ENCODE results near the gene THY1. TPM values are rescaled to one million over a fixed set of nuclear protein-coding genes. Genes with fewer than 3 reads are reported as not detected.

The THY1 gene
- total and polyA plus RNA-seq, 2 of the 8 experiments (the other 6 are each of a cell fraction or from before 2014, with no cell fraction given): 286 to 2,479 TPM

DNA sequence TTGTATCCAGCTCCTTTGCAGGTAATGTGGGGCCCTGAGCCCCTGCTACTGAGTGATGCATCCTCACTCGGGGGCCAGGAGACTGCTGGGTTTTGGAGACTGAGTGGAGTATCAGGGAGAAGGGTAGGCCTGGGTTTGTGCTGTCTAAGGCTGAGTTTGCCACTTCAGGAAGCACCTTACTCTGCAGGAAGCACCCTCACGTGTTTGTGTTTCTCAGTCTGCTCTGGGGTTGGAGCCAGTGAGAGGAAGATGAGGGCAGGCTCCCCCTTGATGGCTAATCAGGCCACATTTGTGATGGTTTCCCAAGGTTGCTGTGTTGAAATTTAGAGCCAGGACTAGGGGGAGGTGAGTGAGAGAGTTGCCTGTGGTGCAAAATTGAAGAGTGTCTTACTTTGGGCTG, 13.7 kb upstream of the THY1 start:
- no peak overlapping the region for H3K56ac ChIP-seq (replicated peaks; ENCODE audit: insufficient read length, low read depth, low read length)
- no peak overlapping the region for H2BK120ac ChIP-seq (replicated peaks; ENCODE audit: low read depth, low read length)
- no peak overlapping the region for H3K9ac ChIP-seq (replicated peaks in 1 of 4; ENCODE audit: extremely low read depth in 1 of 4, low read depth in 3 of 4, low read length in 3 of 4)
- H3K79me2 ChIP-seq (ENCODE audit: control insufficient read depth in 1 of 2, insufficient read depth in 2 of 2, low read length in 2 of 2): no peaks in the 10 kb centered on the region
- H2AK5ac ChIP-seq (ENCODE audit: low read depth, low read length): no peak overlapping the region; the same call in 1 of the 2 replicates
- no peaks in the 10 kb centered on the region for H4K20me1 ChIP-seq (replicated peaks in 1 of 2; ENCODE audit: control insufficient read depth in 1 of 2, insufficient read depth in 2 of 2, low read length in 2 of 2)
- no peak overlapping the region for H3K14ac ChIP-seq (ENCODE audit: insufficient read length)
- TF ChIP-seq SP4 (IDR thresholded peaks at IDR 0.05; ENCODE audit: low read length) (no peak), MAFK (IDR thresholded peaks at IDR 0.05; ENCODE audit: low read depth, low read length) (no peak), GABPA (IDR thresholded peaks at IDR 0.05; ENCODE audit: borderline replicate concordance, insufficient read depth, low read length) (no peak)
- no peaks in the 10 kb centered on the region for H3K36me3 ChIP-seq (ENCODE audit: control insufficient read depth in 2 of 4, insufficient read depth in 4 of 4, low read length in 3 of 4)
- H2BK5ac ChIP-seq (ENCODE audit: low read depth, low read length): no peak overlapping the region
- H3K23me2 ChIP-seq (ENCODE audit: low read depth, low read length): no peaks in the 10 kb centered on the region
- H2BK15ac ChIP-seq (ENCODE audit: low read length): no peak overlapping the region
- FAIRE-seq (no peak), DNase-seq (ENCODE audit: low read depth in 1 of 2, low spot score in 2 of 2) (no peak)
- H2AFZ ChIP-seq (ENCODE audit: low read length): no peak overlapping the region
- H3K9me3 ChIP-seq (ENCODE audit: insufficient read depth in 2 of 2, low read depth in 1 of 2, low read length in 1 of 2): no peaks in the 10 kb centered on the region
- no peak overlapping the region for H3K4me2 ChIP-seq (ENCODE audit: insufficient read depth in 1 of 2, low read depth in 2 of 2, low read length in 2 of 2)
- 74% methylated on average over 2 of the region's 2 CpGs; no CpG with 5 or more reads in 1 of the 2 experiments for WGBS, 2 experiments (ENCODE audit: extremely low coverage in 1 of 2, insufficient coverage in 1 of 2, insufficient read length in 1 of 2, insufficient replicate concordance in 2 of 2, low coverage in 1 of 2, low lambda C conversion rate in 2 of 2, missing lambda C conversion rate in 1 of 2)
- no peak overlapping the region for H4K8ac ChIP-seq (ENCODE audit: extremely low read depth, insufficient read depth, low read length)
- H3K27ac ChIP-seq (ENCODE audit: low read depth, low read length): no peak overlapping the region
- ChIA-PET CTCF (ENCODE audit: partially characterized antibody) (no interaction called here), POLR2A (ENCODE audit: partially characterized antibody) (no interaction called here)
- H3K27me3 ChIP-seq (replicated peaks in 1 of 4; ENCODE audit: control insufficient read depth in 3 of 4, extremely low read depth in 1 of 4, insufficient read depth in 3 of 4, low read length in 3 of 4): no peaks in the 10 kb centered on the region
- H3K4me1 ChIP-seq (replicated peaks in 1 of 4; ENCODE audit: control insufficient read depth in 3 of 4, insufficient read depth in 4 of 4, low read length in 3 of 4): peaks cover 6 to 13% (median 9%) of the 10 kb centered on the region in 4 experiments
- H3K4me3 ChIP-seq (ENCODE audit: extremely low read depth in 1 of 4, insufficient read depth in 2 of 4, low read depth in 3 of 4, low read length in 4 of 4): no peak overlapping the region
- H2BK12ac ChIP-seq (ENCODE audit: low read depth, low read length): no peak overlapping the region
- no peaks in the 10 kb centered on the region for H3K79me1 ChIP-seq (ENCODE audit: low read depth, low read length)
- no peak overlapping the region for H4K91ac ChIP-seq (replicated peaks; ENCODE audit: insufficient read length, low read length)
- no peak overlapping the region for H3K4ac ChIP-seq (replicated peaks; ENCODE audit: insufficient read length, low read depth, low read length)
- H3K23ac ChIP-seq (ENCODE audit: insufficient read length): no peak overlapping the region
- no peak overlapping the region for H4K5ac ChIP-seq (ENCODE audit: insufficient read length, low read depth, low read length)
- no peak overlapping the region for H2BK20ac ChIP-seq (ENCODE audit: low read length)
- no peak overlapping the region for H3K18ac ChIP-seq (ENCODE audit: extremely low read depth, low read length)
